ENCODE measurements around the gene USP49.
A peak's percentile ranks its signal among the peaks of the same experiment; 100 is the strongest.
"Not testable (repeated sequence)": the region's sequence is repeated elsewhere in the genome, so short reads cannot be mapped to it uniquely, and the experiment has no call there.

USP49 gene

GRCh38 chr6:41780551-41781365 is 114.4 kb downstream of the USP49 start, which contains the start of gene PRICKLE4:
Gene PRICKLE4, plus strand, starts transcription at chr6:41780782. Its CDS starts 2,692 bp downstream, at chr6:41783474.
- DNase-seq (ENCODE audit: low read depth in 2 of 2) = no peak

- DNase-seq (ENCODE audit: low read depth in 2 of 2) = peak; percentile 98 to 99
Observed at GRCh38 chr6:41779788-41780550, 115.2 kb downstream of the USP49 start, which contains the start of gene FRS3. Gene FRS3, minus strand, starts transcription at chr6:41779900. Its CDS starts 2,913 bp downstream, at chr6:41776987.

- no peak for DNase-seq (ENCODE audit: low read depth in 2 of 2)
Observed at GRCh38 chr6:41779336-41779735, 115.8 kb downstream of the USP49 start.

GRCh38 chr6:41778895-41779294 is 116.3 kb downstream of the USP49 start:
- no peak for DNase-seq (ENCODE audit: low read depth in 2 of 2)

GRCh38 chr6:41777551-41778285 is 117.5 kb downstream of the USP49 start:
- DNase-seq (ENCODE audit: low read depth in 2 of 2) = no peak

- no peak for DNase-seq (ENCODE audit: low read depth in 2 of 2)
Observed at GRCh38 chr6:41775293-41775882, 119.8 kb downstream of the USP49 start.

- DNase-seq (ENCODE audit: low read depth in 2 of 2) = no peak
Observed at GRCh38 chr6:41774841-41775240, 120.3 kb downstream of the USP49 start.

- no peak for DNase-seq (ENCODE audit: low read depth in 2 of 2)
Observed at GRCh38 chr6:41771058-41771983, 123.9 kb downstream of the USP49 start.

GRCh38 chr6:41770381-41771057 is 124.7 kb downstream of the USP49 start:
- no peak for DNase-seq (ENCODE audit: low read depth in 2 of 2)

- no peak for DNase-seq (ENCODE audit: low read depth in 2 of 2)
Observed at GRCh38 chr6:41769376-41769775, 125.8 kb downstream of the USP49 start.

- no peak for DNase-seq (ENCODE audit: low read depth in 2 of 2)
Observed at GRCh38 chr6:41768545-41769308, 126.4 kb downstream of the USP49 start.

GRCh38 chr6:41767112-41767833 is 127.9 kb downstream of the USP49 start:
- no peak for DNase-seq (ENCODE audit: low read depth in 2 of 2)

- DNase-seq (ENCODE audit: low read depth in 2 of 2) = not testable (repeated sequence)
Observed at GRCh38 chr6:41766043-41766664, 129.0 kb downstream of the USP49 start.

- no peak for DNase-seq (ENCODE audit: low read depth in 2 of 2)
Observed at GRCh38 chr6:41763470-41763869, 131.7 kb downstream of the USP49 start.

- no peak for DNase-seq (ENCODE audit: low read depth in 2 of 2)
Observed at GRCh38 chr6:41759905-41760579, 135.1 kb downstream of the USP49 start.

- no peak for DNase-seq (ENCODE audit: low read depth in 2 of 2)
Observed at GRCh38 chr6:41759106-41759904, 135.9 kb downstream of the USP49 start.

GRCh38 chr6:41758641-41759035 is 136.5 kb downstream of the USP49 start:
- DNase-seq (ENCODE audit: low read depth in 2 of 2) = no peak

Measured in stimulated activated CD4-positive, alpha-beta T cell treated with anti-CD3 and anti-CD28 coated beads, Interleukin-15, amount 100 ng/mL, for 48 hours (primary cell).